GM18909 (cell line): ENCODE measurements around the gene KRTAP10-7.

Experiments used
- ATAC-seq: cut with Tn5 transposase; IDR thresholded peaks from one replicate; pipeline ENCODE4 v1.9.1; 2021; ENCODE audit warnings: mild to moderate bottlenecking; ENCODE audit not compliant: unreplicated experiment, poor library complexity

Gene KRTAP10-7

GRCh38 chr21:44650973-44651675, 50.7 kb downstream of the KRTAP10-7 start:
- ATAC-seq, result no peak
